ENCODE results near the gene ACLY.
A peak's percentile ranks its signal among the peaks of the same experiment; 100 is the strongest.
"Not testable (repeated sequence)": the region's sequence is repeated elsewhere in the genome, so short reads cannot be mapped to it uniquely, and the experiment has no call there.

ACLY gene

GRCh38 chr17:41909088-41909487 lies 9.7 kb downstream of the ACLY start:
- no peak for DNase-seq

GRCh38 chr17:41907633-41908539 lies 10.9 kb downstream of the ACLY start:
- no peak for DNase-seq

GRCh38 chr17:41907185-41907556 lies 11.6 kb downstream of the ACLY start:
- DNase-seq, result peak; percentile 97

- DNase-seq, result no peak
Observed at GRCh38 chr17:41906465-41907184, 12.1 kb downstream of the ACLY start.

GRCh38 chr17:41905172-41905571 lies 13.6 kb downstream of the ACLY start:
- no peak for DNase-seq

- no peak for DNase-seq
Observed at GRCh38 chr17:41904242-41904841, 14.4 kb downstream of the ACLY start.

GRCh38 chr17:41901646-41902045 lies 17.1 kb downstream of the ACLY start:
- DNase-seq, result no peak

GRCh38 chr17:41896726-41897125 lies 22.0 kb downstream of the ACLY start:
- no peak for DNase-seq

GRCh38 chr17:41895617-41896016 lies 23.1 kb downstream of the ACLY start:
- no peak for DNase-seq

- peak; percentile 45 for DNase-seq
Observed at GRCh38 chr17:41894791-41895331, 23.9 kb downstream of the ACLY start.

- no peak for DNase-seq
Observed at GRCh38 chr17:41893384-41893783, 25.4 kb downstream of the ACLY start.

GRCh38 chr17:41892021-41892376 lies 26.8 kb downstream of the ACLY start:
- DNase-seq, result no peak

GRCh38 chr17:41891135-41892020 lies 27.4 kb downstream of the ACLY start:
- DNase-seq, result no peak

GRCh38 chr17:41888332-41888965 lies 30.3 kb downstream of the ACLY start:
- no peak for DNase-seq

- DNase-seq, result no peak
Observed at GRCh38 chr17:41885733-41886132, 33.0 kb downstream of the ACLY start.

- no peak for DNase-seq
Observed at GRCh38 chr17:41882756-41883155, 36.0 kb downstream of the ACLY start.

GRCh38 chr17:41880130-41880529 lies 38.6 kb downstream of the ACLY start:
- no peak for DNase-seq

- not testable (repeated sequence) for DNase-seq
Observed at GRCh38 chr17:41874293-41874670, 44.5 kb downstream of the ACLY start.

GRCh38 chr17:41873559-41874292 lies 45.0 kb downstream of the ACLY start:
- no peak for DNase-seq

- no peak for DNase-seq
Observed at GRCh38 chr17:41871789-41872188, 47.0 kb downstream of the ACLY start.

- DNase-seq, result no peak
Observed at GRCh38 chr17:41870627-41871026, 48.1 kb downstream of the ACLY start.

All from DMS79 (cell line).